Stimulated activated naive CD4-positive, alpha-beta T cell treated with Interleukin-2 at 50 U/mL for 16 hours (primary cell): ENCODE results near the gene TGFB3.

ENCODE experiments used
- DNase-seq: peaks from one replicate; lab custom pipeline; 2025; lab: John Stamatoyannopoulos, UW

The TGFB3 gene

DNA sequence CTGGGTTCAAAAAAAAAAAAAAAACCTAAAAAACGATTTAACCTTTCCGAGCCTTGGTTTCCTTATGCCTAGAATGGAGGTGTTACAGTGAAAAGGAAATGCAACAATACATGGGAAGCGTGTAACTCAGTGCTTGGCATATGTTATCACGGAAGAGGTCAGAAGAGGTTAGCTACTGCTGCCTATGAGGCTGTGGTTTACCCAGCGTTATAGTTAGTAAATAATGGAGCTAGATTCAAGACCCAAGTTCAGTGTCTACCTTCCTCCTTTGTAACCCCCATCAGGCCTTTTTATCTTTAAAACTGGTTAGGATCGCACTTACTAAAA, 4.6 kb upstream of the TGFB3 start:
- DNase-seq, result no peak

GRCh38 chr14:75985618-75986438, 4.0 kb upstream of the TGFB3 start, which contains the start of gene IFT43:
Gene IFT43 (plus strand): TSS chr14:75985763. CDS start chr14:75985787, 24 bp downstream.
- peak; percentile 92 for DNase-seq

DNA sequence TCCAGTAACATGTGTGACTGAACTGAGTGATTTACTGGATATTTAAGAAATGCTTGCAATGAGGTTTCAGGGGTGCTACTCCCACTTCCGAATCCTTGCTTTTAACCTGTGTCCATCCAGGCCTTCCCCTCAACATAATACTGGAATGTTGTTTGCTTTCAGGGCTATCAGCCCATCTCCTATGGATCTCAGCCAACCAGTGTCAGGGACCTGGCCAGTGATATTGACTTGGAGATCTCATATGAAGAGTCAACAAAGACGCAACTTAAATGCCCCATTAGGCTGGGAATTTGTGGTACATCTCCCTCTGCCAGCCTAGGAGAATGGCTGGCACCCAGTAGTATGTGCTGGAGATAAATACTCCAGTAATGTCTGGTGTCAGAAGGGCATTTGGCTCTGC, 2.9 kb upstream of the TGFB3 start:
- DNase-seq, result no peak

GRCh38 chr14:75983019-75983358, 1.2 kb upstream of the TGFB3 start:
- DNase-seq, result no peak

GRCh38 chr14:75982266-75983018, 647 bp upstream of the TGFB3 start:
- DNase-seq, result peak; percentile 71

DNA sequence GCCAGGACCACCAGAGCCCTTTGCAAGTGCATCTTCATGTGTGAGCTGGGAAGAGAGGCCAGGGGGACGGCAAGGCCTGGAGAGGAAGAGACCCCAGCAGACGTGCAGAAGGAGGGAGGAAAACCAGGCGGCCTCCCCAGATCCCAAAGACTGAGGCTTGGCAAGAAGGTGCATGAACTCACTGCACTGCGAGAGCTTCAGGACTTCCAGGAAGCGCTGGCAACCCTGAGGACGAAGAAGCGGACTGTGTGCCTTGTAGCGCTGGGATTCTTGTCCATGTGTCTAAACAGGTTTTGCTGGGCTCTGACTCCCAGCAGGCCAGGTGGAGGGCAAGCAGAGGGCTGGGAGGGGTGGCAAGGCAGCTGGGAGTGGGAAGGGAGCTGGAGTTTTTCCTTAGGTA, 939 bp downstream of the TGFB3 start:
- no peak for DNase-seq

GRCh38 chr14:75979648-75980565, 1.9 kb downstream of the TGFB3 start:
- DNase-seq, result no peak

DNA sequence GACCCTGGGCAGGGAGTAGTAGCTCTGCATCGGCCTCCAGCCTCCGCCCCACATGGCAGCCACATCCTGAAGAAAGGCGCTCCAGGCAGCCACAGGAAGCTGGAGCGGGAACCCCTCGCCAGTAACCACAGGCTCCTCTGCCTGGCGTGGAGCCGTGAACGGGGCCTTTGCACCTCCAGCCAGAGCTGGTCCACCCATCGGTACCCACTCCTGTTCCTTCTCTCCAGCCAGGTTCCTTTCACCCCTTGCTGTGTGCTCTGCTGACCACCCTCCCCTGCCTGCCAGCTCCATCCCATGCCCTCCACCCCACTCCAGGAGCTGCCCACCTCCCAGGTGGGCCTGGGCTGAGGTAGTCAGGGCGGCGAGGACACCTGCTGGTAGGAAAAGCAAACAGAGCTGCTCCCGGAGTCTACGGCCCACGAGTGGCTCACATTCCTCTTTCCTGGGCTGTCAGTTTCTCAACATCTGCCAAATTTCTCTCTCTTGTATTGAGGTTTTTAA, 2.7 kb downstream of the TGFB3 start:
- DNase-seq, result no peak

DNA sequence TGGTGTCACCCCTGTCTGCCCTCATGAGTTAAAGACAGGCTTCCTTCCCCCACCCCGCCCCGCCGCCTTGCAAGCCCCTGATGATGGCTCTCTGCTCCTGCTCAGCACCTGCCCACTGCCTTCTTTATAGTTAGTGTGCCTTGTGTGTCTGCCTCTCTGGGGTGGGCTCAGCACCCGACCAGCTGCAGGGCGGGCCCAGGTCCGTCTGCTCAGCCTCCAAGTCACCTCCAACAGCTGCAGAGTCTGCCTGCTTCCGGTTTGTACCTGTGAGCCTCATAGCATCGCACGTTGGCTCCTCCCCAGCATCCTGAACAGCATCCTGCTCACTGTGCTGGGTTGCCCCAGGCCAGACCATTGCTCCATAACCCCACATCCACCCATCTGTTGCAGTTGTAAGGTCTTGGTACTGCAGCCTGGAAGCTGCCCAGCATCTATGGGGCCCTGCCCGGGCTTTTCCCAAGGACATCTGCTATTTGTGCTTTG, 3.5 kb downstream of the TGFB3 start:
- DNase-seq, result no peak

DNA sequence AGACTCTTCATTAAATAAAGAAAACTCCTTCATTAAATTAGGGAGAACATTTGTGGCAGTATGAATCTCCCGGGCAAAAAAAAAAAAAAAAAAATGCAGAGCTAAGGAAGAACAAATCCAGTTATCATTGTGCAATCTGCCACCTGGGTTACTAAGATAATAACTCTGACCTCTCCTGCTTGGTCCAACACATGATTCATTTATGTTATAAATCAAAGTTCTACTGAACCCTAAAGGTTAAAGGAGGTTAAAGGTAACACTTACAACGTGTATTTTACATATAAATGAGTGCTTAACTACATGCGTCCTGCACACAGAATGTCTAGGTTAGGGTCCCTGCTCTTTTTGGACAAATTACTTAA, 4.2 kb downstream of the TGFB3 start:
- no peak for DNase-seq

DNA sequence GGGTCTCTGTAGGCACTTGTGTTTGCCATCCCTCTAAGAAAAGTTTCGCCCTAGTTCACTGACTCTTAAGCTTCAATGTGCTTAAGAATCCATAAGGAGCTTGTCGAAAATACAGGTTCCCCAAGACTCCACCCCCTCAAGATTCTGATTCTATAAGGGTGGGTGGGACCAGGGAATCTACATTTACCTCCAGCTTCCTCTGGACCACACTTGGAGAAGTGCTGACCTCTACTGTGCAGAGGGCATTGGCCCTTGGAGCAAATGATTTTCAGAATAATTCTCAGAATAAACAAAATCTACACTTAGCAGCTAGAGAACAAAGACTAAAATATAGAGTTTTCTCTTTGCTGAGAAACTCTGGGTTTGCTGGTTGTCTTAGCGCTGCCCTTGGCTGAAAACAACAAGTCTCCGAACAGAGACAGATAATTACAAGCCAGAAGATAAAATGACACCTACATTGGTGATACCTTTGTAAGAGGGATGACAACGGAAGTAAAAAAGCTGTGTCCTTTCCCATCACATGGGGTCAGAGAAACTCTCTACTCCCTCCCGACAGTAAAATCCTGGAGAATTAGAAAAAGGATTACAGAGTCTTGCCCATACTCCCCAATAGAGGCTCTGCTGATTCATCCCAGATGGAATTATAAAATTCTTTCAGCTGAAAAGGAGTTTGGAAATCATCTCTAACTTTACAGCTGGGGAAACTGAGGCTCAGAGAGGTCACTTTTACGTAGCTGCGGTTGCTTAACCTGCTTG, 4.8 kb downstream of the TGFB3 start:
- DNase-seq, result no peak

DNA sequence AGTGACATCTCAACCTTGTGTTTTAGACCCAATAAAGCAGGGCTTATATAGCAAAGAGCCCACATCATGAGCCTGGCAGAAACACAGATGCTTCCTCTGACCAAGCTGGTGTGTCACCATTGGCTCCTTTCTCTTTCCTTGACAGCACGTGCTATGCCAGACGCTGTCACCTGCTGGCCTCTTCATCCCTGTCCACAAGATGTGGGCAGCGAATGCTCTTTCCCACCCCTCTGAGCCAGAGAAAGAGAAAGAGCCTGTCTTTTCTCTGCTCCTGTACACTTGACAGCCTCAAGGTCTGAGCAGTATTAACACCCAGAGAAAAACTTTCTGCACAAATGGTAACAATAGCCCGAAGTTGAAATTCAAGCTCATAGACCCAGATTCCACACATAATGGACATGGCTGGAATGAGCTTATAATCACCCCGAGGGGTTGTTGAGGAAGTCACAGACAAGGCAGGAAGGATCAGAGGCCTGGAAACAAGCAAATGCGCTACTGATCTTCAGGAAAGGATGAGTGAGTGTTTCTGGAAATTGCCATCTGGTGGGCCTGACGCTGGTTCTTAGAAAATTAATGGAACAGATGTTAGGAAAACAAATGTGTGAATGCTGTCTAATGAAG, 8.9 kb downstream of the TGFB3 start:
- DNase-seq, result no peak

GRCh38 chr14:75971509-75971908, 10.3 kb downstream of the TGFB3 start:
- no peak for DNase-seq

DNA sequence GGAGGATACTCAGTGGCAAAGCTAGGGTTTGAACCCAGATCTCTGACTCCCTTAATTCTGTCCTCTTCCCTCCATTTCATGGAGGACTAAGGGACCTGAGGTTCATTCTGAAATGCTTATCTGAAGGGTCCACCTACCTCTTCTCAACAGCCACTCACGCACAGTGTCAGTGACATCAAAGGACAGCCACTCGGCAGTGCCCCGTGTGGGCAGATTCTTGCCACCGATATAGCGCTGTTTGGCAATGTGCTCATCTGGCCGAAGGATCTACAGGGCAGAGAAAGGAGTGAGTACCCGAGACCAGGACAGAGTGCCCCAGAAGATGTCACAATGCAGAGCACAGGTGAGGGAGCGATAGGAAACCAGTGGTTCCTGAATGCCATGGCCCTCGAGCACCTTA, 10.8 kb downstream of the TGFB3 start:
- DNase-seq, result no peak

GRCh38 chr14:75969891-75970290, 11.9 kb downstream of the TGFB3 start:
- DNase-seq, result no peak

DNA sequence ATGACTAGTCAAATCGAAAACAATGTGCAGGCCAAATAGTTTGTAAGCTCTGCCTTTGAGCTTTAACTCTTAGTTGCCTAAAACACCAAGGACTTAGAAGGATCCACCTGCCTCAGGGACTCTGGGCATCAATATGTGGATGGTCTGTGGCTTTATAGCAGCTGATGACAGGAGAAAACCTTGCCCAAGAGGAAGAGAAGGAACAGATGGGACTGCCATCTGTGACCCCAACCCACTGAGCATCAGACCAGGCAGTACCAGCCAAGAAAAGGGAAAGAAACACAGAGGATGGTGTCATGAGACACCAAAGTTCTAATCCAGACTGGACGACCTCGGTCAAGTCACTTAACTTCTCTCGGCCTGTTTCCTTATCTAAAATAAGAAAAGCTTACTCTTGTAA, 12.7 kb downstream of the TGFB3 start:
- no peak for DNase-seq

DNA sequence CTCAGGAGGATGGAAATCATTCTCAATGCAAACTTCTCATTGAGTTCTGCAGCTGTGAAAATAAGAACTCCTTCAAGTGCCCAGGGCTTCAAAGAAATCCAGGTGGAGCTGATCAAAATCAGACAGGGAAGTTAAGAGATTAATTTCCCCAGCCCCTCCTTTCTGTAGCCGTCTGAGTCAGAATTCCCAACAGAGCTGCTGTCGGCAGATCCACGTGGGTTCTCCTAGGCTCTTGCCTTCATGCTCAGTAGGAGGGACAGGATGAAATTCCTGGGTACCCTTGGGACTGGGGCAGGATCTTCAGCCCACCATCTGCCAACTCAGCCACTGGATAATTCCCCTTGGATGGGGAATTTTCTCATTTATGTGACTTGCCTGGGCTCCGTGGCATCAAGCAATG, 13.3 kb downstream of the TGFB3 start:
- no peak for DNase-seq

DNA sequence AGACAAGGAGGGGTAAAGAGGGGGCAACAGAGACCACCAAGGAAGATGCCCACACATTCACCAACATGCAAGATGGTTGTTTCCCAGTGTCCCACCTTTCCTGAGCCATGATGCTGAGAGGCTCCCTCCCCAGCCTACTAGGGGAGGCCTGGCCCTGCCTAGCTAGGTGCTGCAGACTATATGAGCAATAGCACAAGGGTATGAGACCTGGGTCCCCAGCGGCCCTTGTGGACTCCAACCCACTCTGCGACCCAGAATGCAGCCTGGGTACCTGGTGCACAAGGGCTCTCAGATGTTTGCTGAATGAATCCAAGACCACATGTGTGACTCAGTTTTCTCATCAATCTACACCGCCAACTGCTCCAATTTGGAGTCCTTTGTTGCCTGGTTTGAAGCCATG, 13.9 kb downstream of the TGFB3 start:
- no peak for DNase-seq

DNA sequence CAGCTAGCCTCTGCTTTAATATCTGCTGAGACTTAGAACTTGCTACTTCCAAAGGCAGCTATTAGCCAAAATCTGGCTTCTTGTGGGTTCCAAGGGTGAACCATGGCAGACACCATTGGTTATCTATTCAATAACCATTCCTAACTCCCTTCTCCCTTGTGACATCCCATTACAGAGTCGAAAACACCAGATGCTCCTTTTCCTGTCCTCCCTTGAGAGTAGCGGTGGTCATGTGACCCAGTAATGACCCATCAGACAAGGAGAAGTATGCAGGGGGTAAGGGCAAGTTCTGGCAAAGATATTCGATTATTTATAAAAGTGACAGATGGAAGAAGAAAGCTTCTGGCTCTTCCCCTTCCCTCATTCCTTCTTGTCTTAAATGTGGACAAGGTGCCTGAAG, 20.1 kb downstream of the TGFB3 start:
- DNase-seq, result no peak

GRCh38 chr14:75960231-75960630, 21.6 kb downstream of the TGFB3 start:
- no peak for DNase-seq

GRCh38 chr14:75959031-75959430, 22.8 kb downstream of the TGFB3 start:
- no peak for DNase-seq
